Right lobe of liver (tissue), 6 donors: ENCODE results near the gene LHX4. TPM values are rescaled to one million over a fixed set of nuclear protein-coding genes. Genes with fewer than 3 reads are reported as not detected.

Experiments
- ATAC-seq, 4 donors: fragments of 200-7000 bp; cut with Tn5 transposase; one replicate each; pipeline ENCODE4 v1.9.1; 2020; ENCODE audit warnings: mild to moderate bottlenecking in 4 of 4, moderate library complexity in 4 of 4
- DNase-seq, 3 donors: peaks; one replicate each; pipeline ENCODE4 v3.0.0-alpha.2; 2020
- H3K27ac ChIP-seq, 3 donors: fragments of 200-600 bp; one replicate each; pipeline ENCODE4 v1.8.0; 2022
- H3K27me3 ChIP-seq, 2 donors: fragments of 200-600 bp; one replicate each; pipeline ENCODE4 v1.8.0; 2022
- H3K36me3 ChIP-seq, 4 donors: fragments of 200-600 bp; sonication (generic) in 1 of 4; one replicate each; pipeline versions ENCODE4 v1.5.1 to v1.8.0; 2017 to 2022; ENCODE audit warnings: control low read depth in 1 of 4
- H3K4me1 ChIP-seq, 4 donors: fragments of 200-600 bp; sonication (generic) in 1 of 4; one replicate each; pipeline versions ENCODE4 v1.5.1 to v1.8.0; 2017 to 2022; ENCODE audit warnings: control low read depth in 1 of 4
- H3K4me3 ChIP-seq, 3 donors: fragments of 200-600 bp; one replicate each; pipeline ENCODE4 v1.8.0; 2022
- H3K9me3 ChIP-seq, 4 donors: fragments of 200-600 bp; sonication (generic) in 1 of 4; one replicate each; pipeline versions ENCODE4 v1.5.1 to v1.8.0; 2017 to 2022; ENCODE audit warnings: control low read depth in 1 of 4
- POLR2A ChIP-seq: fragments of 450-650 bp; IDR thresholded peaks from one replicate; pipeline ENCODE4 v1.6.1; 2017; ENCODE audit warnings: antibody characterized with exemption, mild to moderate bottlenecking
- WGBS: methylation state at CpG from one replicate; pipeline ENCODE4 v1.1.6; 2018; ENCODE audit warnings: low coverage, low lambda C conversion rate; ENCODE audit not compliant: insufficient coverage; ENCODE audit errors: missing lambda C conversion rate; 5-methylcytosine and 5-hydroxymethylcytosine counted together
- intact Hi-C, 2 donors: fragments of 100-400 bp; cut with DNase I; formaldehyde crosslinking; loops; one replicate each; pipeline versions ENCODE4 v1.11.2 to v1.14.1; 2022
- total RNA-seq, 6 experiments: library from RNA; depleted of rRNA in 2 of 6; stranded (reverse); fragments of >200 nt in 2 of 6; fragmentation: NEBNext Ultra II Directional in 3 of 6; extraction: Animal tissue kit (Norgen Biotek cat#: 25700) in 3 of 6; gene quantifications; one replicate each; pipeline versions ENCODE4 v1.1.0 to v1.2.4, GENCODE V29; 2016 to 2023
- TF ChIP-seq, protein P1 (sequence below), 4 donors: fragments of 200-600 bp in 3 of 4; fragments of 450-650 bp in 1 of 4; IDR thresholded peaks; one replicate each; pipeline versions ENCODE4 v1.5.1 to v1.8.0; 2016 to 2022; ENCODE audit warnings: antibody characterized with exemption in 4 of 4, mild to moderate bottlenecking in 2 of 4
- donor health status: DM: no; HTN: yes; CAD: no.
- donor health status: DM: no; HTN: no; CAD: no.
- donor health status: DM: no; HTN: no; CAD: no.
- donor health status: DM: no; HTN: yes; CAD: no.
- donor health status: DM: no; HTN: yes; CAD: no.

LHX4 gene
- total RNA-seq, 6 experiments from 2014 or later: not detected

DNA sequence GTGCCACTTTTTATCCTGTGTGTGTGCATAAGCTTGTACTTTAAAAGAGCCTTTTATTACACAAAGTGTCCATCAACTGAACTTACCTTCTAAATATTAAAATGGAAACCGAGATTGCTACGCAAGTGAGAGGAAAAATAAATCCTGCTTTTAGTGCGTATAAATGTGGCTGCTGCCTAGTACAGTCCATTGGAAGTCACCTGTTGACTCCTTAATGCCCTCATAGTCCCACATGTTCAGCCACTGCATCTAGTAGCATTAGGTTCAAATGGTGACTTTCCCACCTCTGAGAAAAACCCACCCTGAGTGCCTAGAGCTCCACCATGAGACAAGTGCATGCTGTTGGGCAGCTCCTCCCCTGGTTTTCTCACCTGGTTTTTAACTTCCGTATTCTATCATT lies 53.0 kb downstream of the LHX4 start:
- H3K27me3 ChIP-seq: no peaks in the 10 kb centered on the region
- TF ChIP-seq POLR2A: no peak
- TF ChIP-seq, protein P1, sequence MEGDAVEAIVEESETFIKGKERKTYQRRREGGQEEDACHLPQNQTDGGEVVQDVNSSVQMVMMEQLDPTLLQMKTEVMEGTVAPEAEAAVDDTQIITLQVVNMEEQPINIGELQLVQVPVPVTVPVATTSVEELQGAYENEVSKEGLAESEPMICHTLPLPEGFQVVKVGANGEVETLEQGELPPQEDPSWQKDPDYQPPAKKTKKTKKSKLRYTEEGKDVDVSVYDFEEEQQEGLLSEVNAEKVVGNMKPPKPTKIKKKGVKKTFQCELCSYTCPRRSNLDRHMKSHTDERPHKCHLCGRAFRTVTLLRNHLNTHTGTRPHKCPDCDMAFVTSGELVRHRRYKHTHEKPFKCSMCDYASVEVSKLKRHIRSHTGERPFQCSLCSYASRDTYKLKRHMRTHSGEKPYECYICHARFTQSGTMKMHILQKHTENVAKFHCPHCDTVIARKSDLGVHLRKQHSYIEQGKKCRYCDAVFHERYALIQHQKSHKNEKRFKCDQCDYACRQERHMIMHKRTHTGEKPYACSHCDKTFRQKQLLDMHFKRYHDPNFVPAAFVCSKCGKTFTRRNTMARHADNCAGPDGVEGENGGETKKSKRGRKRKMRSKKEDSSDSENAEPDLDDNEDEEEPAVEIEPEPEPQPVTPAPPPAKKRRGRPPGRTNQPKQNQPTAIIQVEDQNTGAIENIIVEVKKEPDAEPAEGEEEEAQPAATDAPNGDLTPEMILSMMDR (IDR thresholded peaks at IDR 0.05): no peak
- 89% methylated on average over 4 of the region's 4 CpGs for WGBS
- H3K27ac ChIP-seq: no peak overlapping the region
- H3K9me3 ChIP-seq: no peaks in the 10 kb centered on the region
- DNase-seq (no peak), ATAC-seq (no peak)
- H3K4me3 ChIP-seq: no peak overlapping the region
- H3K4me1 ChIP-seq: peaks cover 0 to 9% (median 0%) of the 10 kb centered on the region in 4 donors
- intact Hi-C loops: no loop called here
- H3K36me3 ChIP-seq: no peaks in the 10 kb centered on the region

DNA sequence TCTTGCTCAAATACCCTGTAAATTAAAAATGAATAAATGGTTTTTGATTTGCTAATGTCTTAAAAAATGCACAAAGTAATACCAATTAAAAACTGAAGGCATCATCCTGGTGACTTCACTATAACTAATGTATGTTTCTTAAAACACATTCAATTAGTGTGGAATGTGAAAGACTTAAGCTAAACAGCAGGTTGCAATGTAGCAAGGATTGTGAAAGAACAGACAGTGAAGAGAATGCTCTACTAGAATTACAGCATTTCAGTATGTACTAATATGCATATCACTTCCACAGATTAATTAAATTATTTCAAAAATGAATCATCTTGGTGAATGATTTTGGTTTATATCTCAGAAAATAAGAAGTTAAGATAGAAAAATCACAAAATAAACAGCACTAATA lies 56.4 kb downstream of the LHX4 start:
- H3K9me3 ChIP-seq: no peaks in the 10 kb centered on the region
- no peak overlapping the region for H3K27ac ChIP-seq
- no peaks in the 10 kb centered on the region for H3K36me3 ChIP-seq
- peaks cover 0 to 23% (median 3%) of the 10 kb centered on the region in 4 donors for H3K4me1 ChIP-seq
- no peaks in the 10 kb centered on the region for H3K27me3 ChIP-seq
- no peak for DNase-seq
- no peak overlapping the region for H3K4me3 ChIP-seq
- TF ChIP-seq, protein P1 (IDR thresholded peaks at IDR 0.05): no peak
- TF ChIP-seq POLR2A: no peak
- intact Hi-C loops: no loop called here
- no peak for ATAC-seq

DNA sequence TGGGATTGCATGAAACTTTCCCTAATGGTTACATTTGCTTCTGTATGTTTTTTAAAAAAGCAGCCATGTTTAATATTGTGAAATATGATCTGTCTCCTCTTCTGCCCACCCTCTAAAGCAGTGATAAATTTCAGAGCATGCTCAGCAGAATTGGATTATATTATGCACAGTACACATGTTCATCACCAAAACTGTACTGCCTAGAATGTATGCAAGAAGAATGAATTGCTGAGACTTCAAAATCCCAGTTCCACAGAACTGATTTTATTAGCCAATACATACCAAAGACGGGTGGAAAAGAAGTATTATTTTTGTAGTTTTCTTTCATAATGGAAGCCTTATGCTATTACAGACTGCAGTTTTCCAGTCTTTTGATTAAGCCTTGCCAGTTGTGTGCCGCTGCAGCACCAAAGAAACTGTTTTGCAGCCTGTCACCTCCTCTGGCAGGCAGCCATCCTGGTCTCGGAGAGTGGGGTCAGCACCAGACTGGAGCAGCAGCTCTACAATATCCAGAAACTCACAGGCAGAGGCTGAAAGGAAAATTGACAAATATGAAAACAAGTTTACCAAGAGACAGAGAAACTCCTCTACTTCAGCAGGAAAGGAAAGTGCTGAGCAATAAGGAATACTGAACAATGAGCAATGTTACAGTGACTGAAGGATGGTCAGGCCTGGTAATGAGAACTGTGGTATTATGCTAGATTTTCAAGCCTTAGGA lies 58.1 kb downstream of the LHX4 start:
- H3K9me3 ChIP-seq: no peaks in the 10 kb centered on the region
- H3K36me3 ChIP-seq: no peaks in the 10 kb centered on the region
- no peaks in the 10 kb centered on the region for H3K27me3 ChIP-seq
- DNase-seq: no peak
- H3K4me1 ChIP-seq: peaks cover 0 to 14% (median 3%) of the 10 kb centered on the region in 4 donors
- intact Hi-C loops: no loop called here
- TF ChIP-seq POLR2A: no peak
- TF ChIP-seq, protein P1 (IDR thresholded peaks at IDR 0.05): no peak
- WGBS: 81% methylated on average over 3 of the region's 3 CpGs
- peak; percentile 28 to 73 (median 40) for ATAC-seq
- H3K27ac ChIP-seq: no peak overlapping the region
- no peak overlapping the region for H3K4me3 ChIP-seq

DNA sequence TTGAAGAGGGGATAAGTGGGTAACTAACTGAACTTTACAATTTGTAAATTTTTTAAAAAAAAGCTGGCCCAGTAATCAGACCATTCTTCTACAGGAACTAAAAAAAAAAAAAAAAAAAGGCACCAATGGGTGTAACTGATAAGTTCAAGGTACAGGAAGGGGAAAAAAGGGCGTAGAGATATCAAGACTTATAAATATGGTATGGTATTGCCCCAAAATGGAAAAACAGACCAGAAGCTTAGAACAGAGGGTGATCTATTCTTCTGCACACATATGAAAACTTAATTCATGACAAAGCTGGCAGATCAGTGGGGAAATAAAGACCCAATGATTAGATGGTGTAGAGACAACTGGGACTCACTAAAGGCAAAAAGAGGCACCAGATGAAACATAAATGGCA lies 58.9 kb downstream of the LHX4 start:
- Histone ChIP-seq H3K9me3 (no peaks in the 10 kb centered on the region), H3K36me3 (no peaks in the 10 kb centered on the region), H3K4me1 (peaks cover 0 to 14% (median 3%) of the 10 kb centered on the region in 4 donors), H3K27ac (no peak overlapping the region), H3K4me3 (no peak overlapping the region), H3K27me3 (no peaks in the 10 kb centered on the region)
- DNase-seq (no peak), ATAC-seq (no peak)
- TF ChIP-seq, protein P1 (IDR thresholded peaks at IDR 0.05): no peak
- TF ChIP-seq POLR2A: no peak
- intact Hi-C loops: no loop called here
- 78% methylated on average over 1 of the region's 1 CpG for WGBS
